COR-L47 (cell line): Measurements from ENCODE around the gene CACNA1B.
"Not testable (repeated sequence)": the region's sequence is repeated elsewhere in the genome, so short reads cannot be mapped to it uniquely, and the experiment has no call there.

ENCODE experiments used
- DNase-seq: peaks from one replicate; lab custom pipeline; 2025; lab: John Stamatoyannopoulos, UW

CACNA1B gene

GRCh38 chr9:138073408-138073807, 195.8 kb downstream of the CACNA1B start:
- DNase-seq: no peak

GRCh38 chr9:138073808-138074207, 196.2 kb downstream of the CACNA1B start:
- DNase-seq: no peak

- DNase-seq: no peak
These were observed 196.9 kb downstream of the CACNA1B start for GRCh38 chr9:138074516-138074915.

- DNase-seq: no peak
These were observed 197.9 kb downstream of the CACNA1B start for GRCh38 chr9:138075496-138075895.

GRCh38 chr9:138075961-138076649, 198.5 kb downstream of the CACNA1B start:
- DNase-seq: no peak

- DNase-seq: no peak
These were observed 199.0 kb downstream of the CACNA1B start for GRCh38 chr9:138076650-138077009.

GRCh38 chr9:138077126-138077525, 199.5 kb downstream of the CACNA1B start:
- no peak for DNase-seq

GRCh38 chr9:138077898-138078540, 200.4 kb downstream of the CACNA1B start:
- DNase-seq: no peak

- DNase-seq: no peak
These were observed 201.3 kb downstream of the CACNA1B start for GRCh38 chr9:138078846-138079245.

GRCh38 chr9:138080979-138081378, 203.4 kb downstream of the CACNA1B start:
- no peak for DNase-seq

GRCh38 chr9:138082918-138083636, 205.5 kb downstream of the CACNA1B start:
- no peak for DNase-seq

- DNase-seq: no peak
These were observed 206.3 kb downstream of the CACNA1B start for GRCh38 chr9:138083873-138084272.

GRCh38 chr9:138085568-138085967, 208.0 kb downstream of the CACNA1B start:
- DNase-seq: no peak

- DNase-seq: not testable (repeated sequence)
These were observed 214.5 kb downstream of the CACNA1B start for GRCh38 chr9:138092057-138092456.

- DNase-seq: no peak
These were observed 216.4 kb downstream of the CACNA1B start for GRCh38 chr9:138094028-138094427.

- DNase-seq: no peak
These were observed 218.4 kb downstream of the CACNA1B start for GRCh38 chr9:138095813-138096518.

- no peak for DNase-seq
These were observed 218.9 kb downstream of the CACNA1B start for GRCh38 chr9:138096519-138096845.

- DNase-seq: no peak
These were observed 220.0 kb downstream of the CACNA1B start for GRCh38 chr9:138097501-138097991.

- DNase-seq: no peak
These were observed 220.7 kb downstream of the CACNA1B start for GRCh38 chr9:138098116-138098907.

GRCh38 chr9:138098908-138099791, 221.6 kb downstream of the CACNA1B start:
- DNase-seq: no peak
